ENCODE results near the gene AQP3.
"Not testable (repeated sequence)": the region's sequence is repeated elsewhere in the genome, so short reads cannot be mapped to it uniquely, and the experiment has no call there.

- not testable (repeated sequence) for TF ChIP-seq NR3C1 (IDR thresholded peaks at IDR 0.05); CTCF (IDR thresholded peaks at IDR 0.05); ELK1 (IDR thresholded peaks at IDR 0.05; ENCODE audit: low read depth, low read length); EP300 (IDR thresholded peaks at IDR 0.05); RCOR1 (IDR thresholded peaks at IDR 0.05; ENCODE audit: low read depth, low read length); POLR2A (IDR thresholded peaks at IDR 0.05; ENCODE audit: low read length)
Measured at GRCh38 chr9:33397801-33398200, 49.6 kb downstream of the AQP3 start.

All from A549 (cell line).